GM12878 (cell line): ENCODE results near the gene CAPNS1. TPM values are rescaled to one million over a fixed set of nuclear protein-coding genes. Genes with fewer than 3 reads are reported as not detected.

Experiments used
- ATAC-seq: fragments of 200-7000 bp; cut with Tn5 transposase; 3 replicates; pipeline ENCODE4 v1.9.1; 2020; ENCODE audit warnings: mild to moderate bottlenecking, moderate library complexity
- BruUV-seq: library from RNA; stranded (reverse); fragments of 400-500 nt; replicated peaks from 2 replicates; lab custom pipeline; 2021; lab: Mats Ljungman, UMichigan
- CTCF ChIA-PET: fragments of 300-600 bp; sonication (Branson Sonifier 250); formaldehyde crosslinking; extraction: SDS; loops from one replicate; lab custom pipeline; 2021; ENCODE audit warnings: inconsistent platforms; lab: Yijun Ruan, JAX
- POLR2A ChIA-PET: fragments of 350-600 bp; formaldehyde crosslinking; extraction: SDS; loops from one replicate; lab custom pipeline; 2021; ENCODE audit warnings: inconsistent platforms; lab: Charles Lee
- RAD21 ChIA-PET: fragments of 300-600 bp; sonication (Branson Sonifier 250); formaldehyde crosslinking; loops from one replicate; lab custom pipeline; 2023; ENCODE audit warnings: antibody characterized with exemption; ENCODE audit not compliant: unreplicated experiment; lab: Charles Lee
- SMC1A ChIA-PET: fragments of 300-600 bp; sonication (Branson Sonifier 250); formaldehyde crosslinking; loops from one replicate; lab custom pipeline; 2023; ENCODE audit not compliant: unreplicated experiment, uncharacterized antibody; lab: Charles Lee
- DNase-seq: peaks from one replicate; pipeline ENCODE4 v3.0.0-alpha.2; 2011; ENCODE audit warnings: low read depth, low spot score
- FAIRE-seq: peaks from 3 replicates; lab custom pipeline; 2011; peaks lifted over from hg19 to GRCh38; lab: Jason Lieb, UNC
- H2AFZ ChIP-seq: 2 replicates; pipeline ENCODE4 v1.6.0; 2011; ENCODE audit warnings: low read depth, low read length, control low read depth; ENCODE audit not compliant: control insufficient read depth
- H3K27ac ChIP-seq: 2 replicates; pipeline ENCODE4 v1.5.1; 2011; ENCODE audit warnings: control low read depth; ENCODE audit not compliant: control insufficient read depth, insufficient read depth
- H3K27me3 ChIP-seq, 2 experiments: replicated peaks in 1 of 2; 2 replicates each; pipeline versions ENCODE4 v1.6.0 to v1.6.1; 2011; ENCODE audit warnings: low read length in 1 of 2; ENCODE audit not compliant: control insufficient read depth in 2 of 2, insufficient read depth in 2 of 2
- H3K36me3 ChIP-seq, 2 experiments: 2 replicates each; pipeline ENCODE4 v1.5.1; 2011; ENCODE audit warnings: low read length in 1 of 2; ENCODE audit not compliant: control insufficient read depth in 2 of 2, insufficient read depth in 2 of 2
- H3K4me1 ChIP-seq: 2 replicates; pipeline ENCODE4 v1.6.1; 2011; ENCODE audit warnings: mild to moderate bottlenecking, low read length, moderate library complexity, mixed read lengths; ENCODE audit not compliant: control insufficient read depth, insufficient read depth
- H3K4me2 ChIP-seq: 2 replicates; pipeline ENCODE4 v1.6.0; 2011; ENCODE audit warnings: control low read depth; ENCODE audit not compliant: control insufficient read depth, insufficient read depth
- H3K4me3 ChIP-seq: fragments of 200-600 bp; sonication (generic); 2 replicates; pipeline ENCODE4 v1.5.1; 2016
- H3K79me2 ChIP-seq: 2 replicates; pipeline ENCODE4 v1.6.0; 2011; ENCODE audit warnings: low read length; ENCODE audit not compliant: control insufficient read depth, insufficient read depth
- H3K9ac ChIP-seq: 2 replicates; pipeline ENCODE4 v1.8.0; 2011; ENCODE audit warnings: low read length, control low read depth, mixed read lengths; ENCODE audit not compliant: control insufficient read depth, insufficient read depth
- H3K9me3 ChIP-seq: replicated peaks from 3 replicates; pipeline ENCODE4 v1.5.1; 2011; ENCODE audit warnings: mild to moderate bottlenecking, low read length; ENCODE audit not compliant: control insufficient read depth, insufficient read depth
- H4K20me1 ChIP-seq: 2 replicates; pipeline ENCODE4 v1.6.0; 2011; ENCODE audit not compliant: control insufficient read depth, insufficient read depth
- BACH1 ChIP-seq: fragments of 450-650 bp; IDR thresholded peaks from 2 replicates; pipeline ENCODE4 v1.6.1; 2017; ENCODE audit warnings: mild to moderate bottlenecking, borderline replicate concordance
- CEBPB ChIP-seq, 2 experiments: fragments of 150-350 bp in 1 of 2; IDR thresholded peaks; 2 replicates each; pipeline ENCODE4 v1.6.1; 2012 to 2014; ENCODE audit warnings: low read depth in 2 of 2, low read length in 2 of 2, borderline replicate concordance in 1 of 2, inconsistent platforms in 1 of 2
- HCFC1 ChIP-seq: fragments of 150-350 bp; IDR thresholded peaks from 2 replicates; pipeline ENCODE4 v1.6.1; 2014; ENCODE audit warnings: low read length
- JUNB ChIP-seq: IDR thresholded peaks from 2 replicates; pipeline ENCODE4 v1.6.1; 2016; ENCODE audit warnings: antibody characterized with exemption, mild to moderate bottlenecking
- MEF2B ChIP-seq: fragments of 450-650 bp; IDR thresholded peaks from 2 replicates; pipeline ENCODE4 v1.6.1; 2018; ENCODE audit warnings: mild to moderate bottlenecking, moderate library complexity; ENCODE audit not compliant: partially characterized antibody, poor library complexity, severe bottlenecking
- MTA2 ChIP-seq: fragments of 450-650 bp; IDR thresholded peaks from 2 replicates; pipeline ENCODE4 v1.6.1; 2016; ENCODE audit warnings: low read depth, mild to moderate bottlenecking, moderate library complexity
- NKRF ChIP-seq: fragments of 450-650 bp; conservative IDR thresholded peaks from 2 replicates; pipeline ENCODE4 v1.6.1; 2017; ENCODE audit warnings: mild to moderate bottlenecking, moderate library complexity
- RAD21 ChIP-seq: IDR thresholded peaks from 2 replicates; pipeline ENCODE4 v1.6.1; 2011; ENCODE audit warnings: mild to moderate bottlenecking, low read depth, low read length, moderate library complexity; ENCODE audit not compliant: insufficient read depth
- RBBP5 ChIP-seq: fragments of 200-600 bp; sonication (generic); conservative IDR thresholded peaks from 2 replicates; pipeline ENCODE4 v1.6.1; 2016
- STAT1 ChIP-seq: fragments of 450-650 bp; conservative IDR thresholded peaks from 2 replicates; pipeline ENCODE4 v1.6.1; 2014; ENCODE audit warnings: antibody characterized with exemption, mild to moderate bottlenecking
- SUPT20H ChIP-seq: IDR thresholded peaks from 2 replicates; pipeline ENCODE4 v1.6.1; 2011; ENCODE audit warnings: low read depth, mild to moderate bottlenecking, low read length, moderate library complexity, borderline replicate concordance; ENCODE audit not compliant: control insufficient read depth
- TAF1 ChIP-seq: IDR thresholded peaks from 2 replicates; pipeline ENCODE4 v1.6.1; 2011; ENCODE audit warnings: mild to moderate bottlenecking, low read depth, low read length, borderline replicate concordance
- whole genome bisulfite sequencing: methylation state at CpG from one replicate; pipeline ENCODE4 v1.1.6; 2016; ENCODE audit warnings: low lambda C conversion rate; ENCODE audit not compliant: insufficient replicate concordance, insufficient coverage; ENCODE audit errors: missing lambda C conversion rate; 5-methylcytosine and 5-hydroxymethylcytosine counted together
- in situ Hi-C: fragments of 300-500 bp; cut with MboI; formaldehyde crosslinking; loops from 9 replicates; pipeline ENCODE4 v1.14.3; 2018; ENCODE audit warnings: mixed read lengths
- intact Hi-C: fragments of 100-400 bp; cut with micrococcal nuclease; formaldehyde crosslinking; loops from one replicate; pipeline ENCODE4 v1.14.2; 2022; ENCODE audit not compliant: unreplicated experiment
- polyA plus RNA-seq, 11 experiments: library from polyadenylated mRNA; depleted of rRNA in 4 of 11; unstranded in 6 of 11; stranded (reverse) in 5 of 11; fragments of >200 nt; fragmentation: Nextera tagmentation in 4 of 11; fragmentation: Illumina TruSeq in 1 of 11; extraction: Ambion mirVana in 4 of 11; extraction: Trizol in 1 of 11; gene quantifications; 1 replicate in 1 of 11; 2 replicates in 10 of 11; pipeline versions ENCODE4 v1.2.1 to v1.2.3, GENCODE V29; 2011 to 2016; ENCODE audit warnings: inconsistent platforms in 2 of 11, missing spikeins in 2 of 11, low read depth in 1 of 11
- total RNA-seq, 4 experiments: library from RNA; depleted of rRNA in 3 of 4; stranded (reverse); fragments of >200 nt in 3 of 4; fragmentation: Illumina TruSeq in 1 of 4; extraction: Trizol in 1 of 4; gene quantifications; 2 replicates each; pipeline versions ENCODE4 v1.2.1 to v1.2.3, GENCODE V29; 2013 to 2021
- TF ChIP-seq, protein P1 (sequence below): fragments of 450-650 bp; IDR thresholded peaks from 2 replicates; pipeline ENCODE4 v1.6.1; 2017; ENCODE audit warnings: mild to moderate bottlenecking, moderate library complexity
- TF ChIP-seq, protein P2 (sequence below): fragments of 150-350 bp; IDR thresholded peaks from 2 replicates; pipeline ENCODE4 v1.6.1; 2014; ENCODE audit warnings: mild to moderate bottlenecking, low read depth, low read length

CAPNS1 gene
- total and polyA plus RNA-seq, 10 of the 15 experiments (the other 5 are each of a cell fraction or from before 2014, with no cell fraction given): 96.9 to 562 (median 245) TPM

DNA sequence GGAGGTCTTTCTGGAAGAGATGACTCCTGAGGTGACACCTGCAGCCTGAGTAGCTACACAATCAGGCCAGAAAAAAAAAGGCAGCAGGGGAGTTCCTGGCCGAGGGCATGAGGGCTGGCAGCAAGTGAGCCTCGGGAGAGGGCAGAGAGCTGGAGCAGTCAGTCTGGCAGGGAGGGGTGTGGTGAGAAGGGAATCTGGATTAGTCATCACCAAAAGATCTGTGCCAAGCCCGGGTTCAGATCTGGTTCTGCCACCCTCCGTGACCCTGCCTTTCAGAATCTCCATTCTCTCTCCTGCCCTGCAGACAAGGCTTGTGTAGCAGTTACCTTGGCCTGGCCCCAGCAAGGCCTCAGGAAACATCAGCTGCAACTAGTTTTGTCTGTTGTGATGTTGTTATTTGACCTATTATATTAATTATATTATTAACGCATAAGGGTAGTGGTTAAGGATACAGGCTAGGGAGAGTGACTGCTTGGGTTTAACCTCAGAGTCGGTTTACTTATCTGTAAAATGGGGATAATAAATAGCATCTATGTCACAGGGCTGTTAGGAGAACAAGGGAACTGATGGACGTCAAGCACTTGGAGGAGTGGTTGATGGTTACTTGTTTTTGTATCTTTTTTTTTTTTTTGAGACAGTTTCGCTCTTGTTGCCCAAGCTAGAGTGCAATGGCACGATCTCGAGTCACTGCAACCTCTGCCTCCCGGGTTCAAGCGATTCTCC lies 2.7 kb upstream of the CAPNS1 start:
- SMC1A ChIA-PET: interaction anchor here (1.3 to 1.4 kb wide), 3 partner anchors 9 to 37 kb away, joined by 3 to 5 read pairs (median 3); partner anchors contain the start of genes POLR2I and TBCB
- in situ Hi-C loops: loop anchor here (10.0 kb wide), 1 partner anchor 1458 kb away; the partner anchor contains the start of genes ZNF540 and ZNF571
- Histone ChIP-seq H3K9ac (no peak overlapping the region), H3K4me1 (peaks cover 10% of the 10 kb centered on the region; the same call in 1 of the 2 replicates), H2AFZ (no peak overlapping the region), H3K4me2 (no peak overlapping the region), H3K4me3 (no peak overlapping the region), H3K27me3 (no peaks in the 10 kb centered on the region), H3K79me2 (peaks cover 16% of the 10 kb centered on the region), H3K9me3 (no peaks in the 10 kb centered on the region), H4K20me1 (peaks cover 6% of the 10 kb centered on the region), H3K36me3 (no peaks in the 10 kb centered on the region), H3K27ac (no peak overlapping the region)
- DNase-seq (no peak), ATAC-seq (no peak), FAIRE-seq (no peak)
- RAD21 ChIA-PET: interaction anchor here (1.8 kb wide), 1 partner anchor 9 kb away, joined by 6 read pairs; no protein-coding TSS in a partner anchor
- WGBS: 62% methylated on average over 12 of the region's 12 CpGs
- POLR2A ChIA-PET: interaction anchor here (1.5 kb wide), 1 partner anchor 8 kb away, joined by 4 read pairs; no protein-coding TSS in a partner anchor
- no TSS peak for BruUV-seq
- CTCF ChIA-PET: interaction anchor here (6.3 kb wide), 1 partner anchor 9 kb away, joined by 37 read pairs; no protein-coding TSS in a partner anchor
- intact Hi-C loops: no loop called here
- TF ChIP-seq, protein P1, sequence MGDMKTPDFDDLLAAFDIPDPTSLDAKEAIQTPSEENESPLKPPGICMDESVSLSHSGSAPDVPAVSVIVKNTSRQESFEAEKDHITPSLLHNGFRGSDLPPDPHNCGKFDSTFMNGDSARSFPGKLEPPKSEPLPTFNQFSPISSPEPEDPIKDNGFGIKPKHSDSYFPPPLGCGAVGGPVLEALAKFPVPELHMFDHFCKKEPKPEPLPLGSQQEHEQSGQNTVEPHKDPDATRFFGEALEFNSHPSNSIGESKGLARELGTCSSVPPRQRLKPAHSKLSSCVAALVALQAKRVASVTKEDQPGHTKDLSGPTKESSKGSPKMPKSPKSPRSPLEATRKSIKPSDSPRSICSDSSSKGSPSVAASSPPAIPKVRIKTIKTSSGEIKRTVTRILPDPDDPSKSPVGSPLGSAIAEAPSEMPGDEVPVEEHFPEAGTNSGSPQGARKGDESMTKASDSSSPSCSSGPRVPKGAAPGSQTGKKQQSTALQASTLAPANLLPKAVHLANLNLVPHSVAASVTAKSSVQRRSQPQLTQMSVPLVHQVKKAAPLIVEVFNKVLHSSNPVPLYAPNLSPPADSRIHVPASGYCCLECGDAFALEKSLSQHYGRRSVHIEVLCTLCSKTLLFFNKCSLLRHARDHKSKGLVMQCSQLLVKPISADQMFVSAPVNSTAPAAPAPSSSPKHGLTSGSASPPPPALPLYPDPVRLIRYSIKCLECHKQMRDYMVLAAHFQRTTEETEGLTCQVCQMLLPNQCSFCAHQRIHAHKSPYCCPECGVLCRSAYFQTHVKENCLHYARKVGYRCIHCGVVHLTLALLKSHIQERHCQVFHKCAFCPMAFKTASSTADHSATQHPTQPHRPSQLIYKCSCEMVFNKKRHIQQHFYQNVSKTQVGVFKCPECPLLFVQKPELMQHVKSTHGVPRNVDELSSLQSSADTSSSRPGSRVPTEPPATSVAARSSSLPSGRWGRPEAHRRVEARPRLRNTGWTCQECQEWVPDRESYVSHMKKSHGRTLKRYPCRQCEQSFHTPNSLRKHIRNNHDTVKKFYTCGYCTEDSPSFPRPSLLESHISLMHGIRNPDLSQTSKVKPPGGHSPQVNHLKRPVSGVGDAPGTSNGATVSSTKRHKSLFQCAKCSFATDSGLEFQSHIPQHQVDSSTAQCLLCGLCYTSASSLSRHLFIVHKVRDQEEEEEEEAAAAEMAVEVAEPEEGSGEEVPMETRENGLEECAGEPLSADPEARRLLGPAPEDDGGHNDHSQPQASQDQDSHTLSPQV: no peak
- TF ChIP-seq RAD21 (no peak), TAF1 (no peak), HCFC1 (no peak), CEBPB (IDR thresholded peaks at IDR 0.05; ENCODE audit: borderline replicate concordance in 1 of 2, low read depth in 2 of 2, low read length in 2 of 2) (no peak), NKRF (no peak), JUNB (no peak), RBBP5 (no peak), MEF2B (no peak), STAT1 (no peak), BACH1 (no peak), SUPT20H (no peak), MTA2 (no peak)
- TF ChIP-seq, protein P2, sequence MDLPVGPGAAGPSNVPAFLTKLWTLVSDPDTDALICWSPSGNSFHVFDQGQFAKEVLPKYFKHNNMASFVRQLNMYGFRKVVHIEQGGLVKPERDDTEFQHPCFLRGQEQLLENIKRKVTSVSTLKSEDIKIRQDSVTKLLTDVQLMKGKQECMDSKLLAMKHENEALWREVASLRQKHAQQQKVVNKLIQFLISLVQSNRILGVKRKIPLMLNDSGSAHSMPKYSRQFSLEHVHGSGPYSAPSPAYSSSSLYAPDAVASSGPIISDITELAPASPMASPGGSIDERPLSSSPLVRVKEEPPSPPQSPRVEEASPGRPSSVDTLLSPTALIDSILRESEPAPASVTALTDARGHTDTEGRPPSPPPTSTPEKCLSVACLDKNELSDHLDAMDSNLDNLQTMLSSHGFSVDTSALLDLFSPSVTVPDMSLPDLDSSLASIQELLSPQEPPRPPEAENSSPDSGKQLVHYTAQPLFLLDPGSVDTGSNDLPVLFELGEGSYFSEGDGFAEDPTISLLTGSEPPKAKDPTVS: no peak
